Panc1 (cell line): ENCODE measurements around the gene SH3PXD2A. TPM values are rescaled to one million over a fixed set of nuclear protein-coding genes. Genes with fewer than 3 reads are reported as not detected.

Source experiments
- ATAC-seq: fragments of 200-7000 bp; cut with Tn5 transposase; 2 replicates; pipeline ENCODE4 v1.9.1; 2020; ENCODE audit warnings: mild to moderate bottlenecking, moderate library complexity
- BruUV-seq: library from RNA; stranded (reverse); fragments of 400-500 nt; replicated peaks from 2 replicates; lab custom pipeline; 2021; lab: Mats Ljungman, UMichigan
- CTCF ChIA-PET: fragments of 300-600 bp; sonication (Branson Sonifier 250); formaldehyde crosslinking; loops from one replicate; lab custom pipeline; 2022; ENCODE audit warnings: antibody characterized with exemption; lab: Charles Lee
- POLR2A ChIA-PET: fragments of 300-600 bp; sonication (Branson Sonifier 250); formaldehyde crosslinking; loops from one replicate; lab custom pipeline; 2022; ENCODE audit warnings: antibody characterized with exemption; lab: Charles Lee
- DNase-seq: peaks from one replicate; pipeline ENCODE4 v3.0.0-alpha.2; 2010; ENCODE audit warnings: low read depth, low spot score
- H3K27ac ChIP-seq: 2 replicates; pipeline ENCODE4 v1.5.1; 2011; ENCODE audit warnings: mild to moderate bottlenecking, low read length, inconsistent platforms
- H3K27me3 ChIP-seq: fragments of 200-500 bp; sonication (Bioruptor generic); 2 replicates; pipeline ENCODE4 v1.6.0; 2014; ENCODE audit warnings: low read length, inconsistent platforms; ENCODE audit not compliant: control insufficient read depth, insufficient read depth
- H3K36me3 ChIP-seq: fragments of 200-500 bp; sonication (Bioruptor generic); 2 replicates; pipeline ENCODE4 v1.5.1; 2014; ENCODE audit warnings: inconsistent platforms, mild to moderate bottlenecking, low read length, moderate library complexity; ENCODE audit not compliant: control insufficient read depth, insufficient read depth
- H3K4me1 ChIP-seq: 2 replicates; pipeline ENCODE4 v1.5.1; 2011; ENCODE audit warnings: inconsistent platforms, mild to moderate bottlenecking, low read length, moderate library complexity; ENCODE audit not compliant: control insufficient read depth, insufficient read depth
- H3K4me3 ChIP-seq, 2 experiments: 2 replicates each; pipeline ENCODE4 v1.5.1; 2011 to 2012; ENCODE audit warnings: low read depth in 2 of 2, low read length in 2 of 2, mild to moderate bottlenecking in 2 of 2, inconsistent platforms in 1 of 2, moderate library complexity in 1 of 2
- H3K9me3 ChIP-seq: fragments of 200-500 bp; sonication (Bioruptor generic); 2 replicates; pipeline ENCODE4 v1.5.1; 2014; ENCODE audit warnings: low read depth, mild to moderate bottlenecking, inconsistent platforms, low read length, moderate library complexity; ENCODE audit not compliant: control insufficient read depth, insufficient read depth
- CTCF ChIP-seq: fragments of 450-650 bp; IDR thresholded peaks from 2 replicates; pipeline ENCODE4 v1.5.1; 2017; ENCODE audit warnings: mild to moderate bottlenecking
- POLR2AphosphoS5 ChIP-seq: IDR thresholded peaks from 2 replicates; pipeline ENCODE4 v1.6.1; 2012; ENCODE audit warnings: mild to moderate bottlenecking, low read depth, low read length, moderate library complexity
- REST ChIP-seq, 2 experiments: IDR thresholded peaks; 2 replicates each; pipeline ENCODE4 v1.6.1; 2011 to 2012; ENCODE audit warnings: low read depth in 2 of 2, control low read depth in 1 of 2, low read length in 1 of 2, mild to moderate bottlenecking in 1 of 2, moderate library complexity in 1 of 2; ENCODE audit not compliant: insufficient read depth in 1 of 2
- SIN3A ChIP-seq: IDR thresholded peaks from 2 replicates; pipeline ENCODE4 v1.6.1; 2012; ENCODE audit warnings: low read depth, mild to moderate bottlenecking, low read length, moderate library complexity, borderline replicate concordance; ENCODE audit not compliant: insufficient read depth
- TCF7L2 ChIP-seq: IDR thresholded peaks from 2 replicates; pipeline ENCODE4 v1.6.1; 2011; ENCODE audit warnings: mild to moderate bottlenecking, low read depth, low read length, inconsistent platforms
- in situ Hi-C: cut with HindIII; loops from 2 replicates; pipeline ENCODE4 v1.10.0; 2016; ENCODE audit warnings: low sequenced_read_pairs, low pct_unique_long_range_greater_than_20kb
- intact Hi-C: fragments of 100-400 bp; cut with micrococcal nuclease; formaldehyde crosslinking; loops from one replicate; pipeline ENCODE4 v1.10.0; 2022; ENCODE audit not compliant: unreplicated experiment
- total RNA-seq: library from RNA; stranded (reverse); gene quantifications from one replicate; pipeline ENCODE4 v1.2.1, GENCODE V29; 2021; ENCODE audit not compliant: unreplicated experiment

SH3PXD2A gene
- total RNA-seq, 1 experiment from 2014 or later = 5.7 TPM

- ChIA-PET POLR2A (no interaction called here), CTCF (interaction anchor here (1.0 kb wide), 1 partner anchor 31 kb away, joined by 3 read pairs; no protein-coding TSS in a partner anchor)
- in situ Hi-C loops = no loop called here
- DNase-seq (no peak), ATAC-seq (no peak)
- no TSS peak for BruUV-seq
- Histone ChIP-seq H3K27ac (no peak overlapping the region), H3K27me3 (no peaks in the 10 kb centered on the region), H3K36me3 (no peaks in the 10 kb centered on the region), H3K4me3 (no peak overlapping the region), H3K4me1 (no peaks in the 10 kb centered on the region; the same call in 1 of the 2 replicates), H3K9me3 (no peaks in the 10 kb centered on the region)
- no peak for TF ChIP-seq REST (IDR thresholded peaks at IDR 0.05; ENCODE audit: insufficient read depth in 1 of 2, low read depth in 2 of 2, low read length in 1 of 2)
- TF ChIP-seq POLR2AphosphoS5 = no peak
- TF ChIP-seq TCF7L2 = no peak
- no peak for TF ChIP-seq SIN3A
- no peak for TF ChIP-seq CTCF
- intact Hi-C loops = no loop called here
These were observed 51.4 kb downstream of the SH3PXD2A start for GRCh38 chr10:103803941-103804340.

- Histone ChIP-seq H3K4me1 (no peaks in the 10 kb centered on the region; the same call in 1 of the 2 replicates), H3K4me3 (no peak overlapping the region), H3K27me3 (no peaks in the 10 kb centered on the region), H3K9me3 (no peaks in the 10 kb centered on the region), H3K36me3 (no peaks in the 10 kb centered on the region), H3K27ac (0 out of 2 replicates have a peak overlapping the region, but pooled peaks have one; percentile 29)
- BruUV-seq = no TSS peak
- CTCF ChIA-PET = interaction anchor here (1.0 kb wide), 1 partner anchor 30 kb away, joined by 3 read pairs; no protein-coding TSS in a partner anchor
- POLR2A ChIA-PET = no interaction called here
- TF ChIP-seq TCF7L2 = no peak
- TF ChIP-seq SIN3A = no peak
- no peak for TF ChIP-seq CTCF
- no peak for TF ChIP-seq REST (IDR thresholded peaks at IDR 0.05; ENCODE audit: insufficient read depth in 1 of 2, low read depth in 2 of 2, low read length in 1 of 2)
- no peak for TF ChIP-seq POLR2AphosphoS5
- in situ Hi-C loops = no loop called here
- ATAC-seq = no peak
- no peak for DNase-seq
- intact Hi-C loops = no loop called here
These were observed 52.6 kb downstream of the SH3PXD2A start for GRCh38 chr10:103802637-103803353.
